Right lobe of liver (tissue), 6 donors: ENCODE measurements around the gene MACROD1. TPM values are rescaled to one million over a fixed set of nuclear protein-coding genes. Genes with fewer than 3 reads are reported as not detected.

ENCODE experiments used
- ATAC-seq, 4 donors: fragments of 200-7000 bp; cut with Tn5 transposase; one replicate each; pipeline ENCODE4 v1.9.1; 2020; ENCODE audit warnings: mild to moderate bottlenecking in 4 of 4, moderate library complexity in 4 of 4
- DNase-seq, 3 donors: peaks; one replicate each; pipeline ENCODE4 v3.0.0-alpha.2; 2020
- H3K27ac ChIP-seq, 3 donors: fragments of 200-600 bp; one replicate each; pipeline ENCODE4 v1.8.0; 2022
- H3K27me3 ChIP-seq, 2 donors: fragments of 200-600 bp; one replicate each; pipeline ENCODE4 v1.8.0; 2022
- H3K36me3 ChIP-seq, 4 donors: fragments of 200-600 bp; sonication (generic) in 1 of 4; one replicate each; pipeline versions ENCODE4 v1.5.1 to v1.8.0; 2017 to 2022; ENCODE audit warnings: control low read depth in 1 of 4
- H3K4me1 ChIP-seq, 4 donors: fragments of 200-600 bp; sonication (generic) in 1 of 4; one replicate each; pipeline versions ENCODE4 v1.5.1 to v1.8.0; 2017 to 2022; ENCODE audit warnings: control low read depth in 1 of 4
- H3K4me3 ChIP-seq, 3 donors: fragments of 200-600 bp; one replicate each; pipeline ENCODE4 v1.8.0; 2022
- H3K9me3 ChIP-seq, 4 donors: fragments of 200-600 bp; sonication (generic) in 1 of 4; one replicate each; pipeline versions ENCODE4 v1.5.1 to v1.8.0; 2017 to 2022; ENCODE audit warnings: control low read depth in 1 of 4
- CTCF ChIP-seq, 4 donors: fragments of 200-600 bp in 3 of 4; fragments of 450-650 bp in 1 of 4; IDR thresholded peaks; one replicate each; pipeline versions ENCODE4 v1.5.1 to v1.8.0; 2016 to 2022; ENCODE audit warnings: antibody characterized with exemption in 4 of 4, mild to moderate bottlenecking in 2 of 4
- POLR2A ChIP-seq: fragments of 450-650 bp; IDR thresholded peaks from one replicate; pipeline ENCODE4 v1.6.1; 2017; ENCODE audit warnings: antibody characterized with exemption, mild to moderate bottlenecking
- WGBS: methylation state at CpG from one replicate; pipeline ENCODE4 v1.1.6; 2018; ENCODE audit warnings: low coverage, low lambda C conversion rate; ENCODE audit not compliant: insufficient coverage; ENCODE audit errors: missing lambda C conversion rate; 5-methylcytosine and 5-hydroxymethylcytosine counted together
- intact Hi-C, 2 donors: fragments of 100-400 bp; cut with DNase I; formaldehyde crosslinking; loops; one replicate each; pipeline versions ENCODE4 v1.11.2 to v1.14.1; 2022
- total RNA-seq, 6 experiments: library from RNA; depleted of rRNA in 2 of 6; stranded (reverse); fragments of >200 nt in 2 of 6; fragmentation: NEBNext Ultra II Directional in 3 of 6; extraction: Animal tissue kit (Norgen Biotek cat#: 25700) in 3 of 6; gene quantifications; one replicate each; pipeline versions ENCODE4 v1.1.0 to v1.2.4, GENCODE V29; 2016 to 2023
- donor health status: DM: no; HTN: yes; CAD: no.
- donor health status: DM: no; HTN: no; CAD: no.
- donor health status: DM: no; HTN: no; CAD: no.
- donor health status: DM: no; HTN: yes; CAD: no.
- donor health status: DM: no; HTN: yes; CAD: no.

MACROD1 gene
- total RNA-seq, 6 experiments from 2014 or later = 12.3 to 219 (median 27.8) TPM

DNA sequence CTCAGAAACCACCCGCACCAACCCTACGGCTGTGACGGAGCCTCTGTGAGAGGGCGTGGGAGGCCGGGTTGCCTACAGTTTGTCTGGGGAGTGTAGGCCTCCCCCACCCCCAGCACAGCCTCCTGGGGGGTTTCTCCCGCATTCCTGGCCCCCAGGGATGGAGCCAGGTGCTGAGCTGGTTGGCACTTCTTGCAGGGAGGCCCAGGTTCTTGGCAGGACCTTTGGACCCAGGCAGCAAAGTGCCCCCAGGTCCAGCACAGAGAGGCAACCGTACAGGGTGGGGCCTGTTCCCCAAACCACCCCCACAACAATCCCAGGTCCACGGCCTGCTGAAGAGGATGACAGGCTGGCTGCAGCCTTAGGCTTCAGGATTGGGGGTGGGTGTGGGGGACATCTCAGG is 36.5 kb downstream of the MACROD1 start:
- DNase-seq = no peak
- H3K4me3 ChIP-seq = no peak overlapping the region
- H3K9me3 ChIP-seq = no peaks in the 10 kb centered on the region
- peaks cover 0 to 3% (median 0%) of the 10 kb centered on the region in 4 donors for H3K4me1 ChIP-seq
- intact Hi-C loops = no loop called here
- ATAC-seq = peak in 2 of 4 donors; percentile 6 to 25
- H3K27ac ChIP-seq = no peak overlapping the region
- WGBS = 74% methylated on average over 4 of the region's 8 CpGs
- H3K36me3 ChIP-seq = no peaks in the 10 kb centered on the region
- H3K27me3 ChIP-seq = no peaks in the 10 kb centered on the region
- TF ChIP-seq CTCF (IDR thresholded peaks at IDR 0.05) (no peak), POLR2A (no peak)

DNA sequence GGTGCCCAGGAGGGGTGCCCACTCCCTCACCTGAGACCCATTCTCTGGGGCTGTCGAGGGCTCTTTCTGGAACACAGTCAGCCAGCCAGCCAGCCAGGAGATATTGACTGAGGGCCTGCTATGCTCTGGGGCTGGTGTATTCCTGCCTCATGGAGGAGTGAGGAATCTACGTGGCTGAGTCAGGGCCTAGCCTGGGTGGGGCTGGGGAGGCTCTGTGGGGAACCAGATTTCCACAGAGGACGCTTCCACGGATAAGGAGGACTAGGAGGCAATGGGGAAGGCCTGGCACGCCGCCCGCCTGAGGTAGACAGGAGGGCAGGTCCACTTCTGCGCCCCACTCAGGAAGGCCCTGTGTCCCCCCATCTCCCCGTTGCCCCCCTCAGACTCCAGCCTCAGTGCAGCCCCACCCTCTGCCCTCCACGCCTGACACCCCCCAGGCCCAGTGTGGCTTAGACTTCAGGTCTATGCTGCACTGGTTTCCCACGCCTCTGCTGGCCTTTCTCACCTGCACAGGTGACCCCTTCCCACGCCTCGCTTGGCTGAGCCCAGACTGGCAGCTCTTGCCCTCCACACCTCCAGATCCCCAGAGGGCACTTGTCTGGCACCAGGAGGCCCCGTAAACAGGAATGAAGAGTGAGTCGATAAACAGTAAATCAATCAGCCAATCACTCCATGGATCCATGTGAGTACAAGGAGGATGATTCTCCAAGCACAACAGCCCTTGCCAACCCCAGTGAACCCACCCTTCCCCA is 37.5 kb downstream of the MACROD1 start:
- Histone ChIP-seq H3K4me1 (peaks cover 0 to 3% (median 0%) of the 10 kb centered on the region in 4 donors), H3K9me3 (no peaks in the 10 kb centered on the region), H3K27ac (no peak overlapping the region), H3K36me3 (no peaks in the 10 kb centered on the region), H3K4me3 (no peak overlapping the region), H3K27me3 (no peaks in the 10 kb centered on the region)
- TF ChIP-seq POLR2A (no peak), CTCF (IDR thresholded peaks at IDR 0.05) (no peak)
- no peak for DNase-seq
- intact Hi-C loops = no loop called here
- no peak for ATAC-seq
- WGBS = 80% methylated on average over 10 of the region's 15 CpGs

DNA sequence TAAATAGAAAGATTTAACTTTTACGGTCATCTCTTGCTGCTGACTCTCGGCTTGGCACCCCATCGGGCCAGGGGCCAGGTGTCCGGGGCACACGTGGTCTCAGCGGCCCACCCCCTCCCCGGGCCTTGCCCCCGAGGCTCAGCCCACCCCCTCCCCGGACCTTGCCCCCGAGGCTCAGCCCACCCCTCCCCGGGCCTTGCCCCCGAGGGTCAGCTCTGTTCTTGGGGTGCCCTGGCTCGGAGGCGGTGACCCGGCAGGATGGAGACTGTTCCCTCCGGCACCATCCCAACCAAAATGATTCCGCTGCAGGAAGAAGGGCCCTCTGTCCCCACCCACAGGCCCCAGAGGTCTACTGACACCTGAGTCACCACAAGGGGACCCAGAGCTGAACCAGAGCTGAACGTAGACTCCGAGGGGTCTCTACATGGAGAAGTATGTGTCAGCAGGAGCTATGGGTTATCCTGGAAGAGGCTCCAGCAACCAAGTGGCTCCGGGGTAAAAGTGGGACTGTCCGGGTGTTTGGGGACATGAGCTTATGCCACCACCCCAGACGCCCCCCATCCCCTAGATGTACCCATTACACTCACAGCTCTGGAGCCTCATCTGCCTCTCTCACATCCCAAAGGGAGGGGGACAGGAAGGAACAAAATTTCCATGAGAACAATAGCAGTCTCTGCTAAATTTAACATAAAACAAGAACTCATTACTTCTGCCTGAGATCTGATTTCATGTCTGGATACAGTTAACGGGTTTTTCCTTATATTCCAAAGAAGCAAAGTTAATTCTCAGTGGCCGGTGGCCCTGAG is 38.4 kb downstream of the MACROD1 start:
- intact Hi-C loops = no loop called here
- DNase-seq (no peak), ATAC-seq (no peak)
- Histone ChIP-seq H3K27ac (no peak overlapping the region), H3K4me3 (no peak overlapping the region), H3K4me1 (peaks cover 0 to 10% (median 0%) of the 10 kb centered on the region in 4 donors), H3K27me3 (no peaks in the 10 kb centered on the region), H3K36me3 (no peaks in the 10 kb centered on the region), H3K9me3 (no peaks in the 10 kb centered on the region)
- TF ChIP-seq CTCF (IDR thresholded peaks at IDR 0.05) (no peak), POLR2A (no peak)
- 80% methylated on average over 11 of the region's 24 CpGs for WGBS

GRCh38 chr11:64126796-64127195 is 39.1 kb downstream of the MACROD1 start:
- WGBS = 89% methylated on average over 9 of the region's 17 CpGs
- ATAC-seq = no peak

More at GRCh38 chr11:64126796-64127195, 39.1 kb downstream of the MACROD1 start:
- no peak overlapping the region for H3K27ac ChIP-seq
- no peak overlapping the region for H3K4me3 ChIP-seq
- no peaks in the 10 kb centered on the region for H3K36me3 ChIP-seq
- H3K27me3 ChIP-seq = no peaks in the 10 kb centered on the region
- intact Hi-C loops = no loop called here
- no peaks in the 10 kb centered on the region for H3K9me3 ChIP-seq
- no peak for TF ChIP-seq CTCF (IDR thresholded peaks at IDR 0.05)
- DNase-seq = no peak
- H3K4me1 ChIP-seq = peaks cover 0 to 10% (median 0%) of the 10 kb centered on the region in 4 donors
